Measurements from ENCODE around the gene WDR86. TPM values are rescaled to one million over a fixed set of nuclear protein-coding genes. Genes with fewer than 3 reads are reported as not detected.
A peak's percentile ranks its signal among the peaks of the same experiment; 100 is the strongest.

The WDR86 gene
- total RNA-seq, 1 experiment from 2014 or later, result 7.7 TPM

GRCh38 chr7:151416112-151416940, 6.5 kb upstream of the WDR86 start:
- Histone ChIP-seq H3K9me3 (ENCODE audit: insufficient read depth, low read depth) (no peaks in the 10 kb centered on the region), H3K36me3 (ENCODE audit: low read depth) (no peaks in the 10 kb centered on the region), H3K4me2 (no peak overlapping the region), H3K4me1 (replicated peaks; ENCODE audit: insufficient read depth) (peaks cover 7% of the 10 kb centered on the region; the same call in 1 of the 2 replicates), H2AFZ (no peak overlapping the region), H3K27me3 (ENCODE audit: insufficient read depth, low read depth) (peaks cover 9% of the 10 kb centered on the region; the same call in 1 of the 2 replicates), H3K9me2 (ENCODE audit: insufficient read depth) (no peaks in the 10 kb centered on the region), H4K20me1 (ENCODE audit: insufficient read depth) (no peaks in the 10 kb centered on the region), H3K27ac (no peak overlapping the region), H3K4me3 (no peak overlapping the region), H3F3A (ENCODE audit: insufficient read depth, low read depth) (no peaks in the 10 kb centered on the region), H3K79me2 (ENCODE audit: low read depth) (no peaks in the 10 kb centered on the region)
- intact Hi-C loops (cut with micrococcal nuclease; ENCODE audit: unreplicated experiment), result no loop called here
- POLR2A ChIA-PET (ENCODE audit: unreplicated experiment), result no interaction called here
- CTCF ChIA-PET, result no interaction called here
- no peak for DNase-seq
- no peak for TF ChIP-seq EZH2 (IDR thresholded peaks at IDR 0.05; ENCODE audit: low read depth)
- TF ChIP-seq, protein P1, sequence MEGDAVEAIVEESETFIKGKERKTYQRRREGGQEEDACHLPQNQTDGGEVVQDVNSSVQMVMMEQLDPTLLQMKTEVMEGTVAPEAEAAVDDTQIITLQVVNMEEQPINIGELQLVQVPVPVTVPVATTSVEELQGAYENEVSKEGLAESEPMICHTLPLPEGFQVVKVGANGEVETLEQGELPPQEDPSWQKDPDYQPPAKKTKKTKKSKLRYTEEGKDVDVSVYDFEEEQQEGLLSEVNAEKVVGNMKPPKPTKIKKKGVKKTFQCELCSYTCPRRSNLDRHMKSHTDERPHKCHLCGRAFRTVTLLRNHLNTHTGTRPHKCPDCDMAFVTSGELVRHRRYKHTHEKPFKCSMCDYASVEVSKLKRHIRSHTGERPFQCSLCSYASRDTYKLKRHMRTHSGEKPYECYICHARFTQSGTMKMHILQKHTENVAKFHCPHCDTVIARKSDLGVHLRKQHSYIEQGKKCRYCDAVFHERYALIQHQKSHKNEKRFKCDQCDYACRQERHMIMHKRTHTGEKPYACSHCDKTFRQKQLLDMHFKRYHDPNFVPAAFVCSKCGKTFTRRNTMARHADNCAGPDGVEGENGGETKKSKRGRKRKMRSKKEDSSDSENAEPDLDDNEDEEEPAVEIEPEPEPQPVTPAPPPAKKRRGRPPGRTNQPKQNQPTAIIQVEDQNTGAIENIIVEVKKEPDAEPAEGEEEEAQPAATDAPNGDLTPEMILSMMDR (conservative IDR thresholded peaks at IDR 0.05), result no peak
- no TSS peak for BruUV-seq (replicated peaks)

DNA sequence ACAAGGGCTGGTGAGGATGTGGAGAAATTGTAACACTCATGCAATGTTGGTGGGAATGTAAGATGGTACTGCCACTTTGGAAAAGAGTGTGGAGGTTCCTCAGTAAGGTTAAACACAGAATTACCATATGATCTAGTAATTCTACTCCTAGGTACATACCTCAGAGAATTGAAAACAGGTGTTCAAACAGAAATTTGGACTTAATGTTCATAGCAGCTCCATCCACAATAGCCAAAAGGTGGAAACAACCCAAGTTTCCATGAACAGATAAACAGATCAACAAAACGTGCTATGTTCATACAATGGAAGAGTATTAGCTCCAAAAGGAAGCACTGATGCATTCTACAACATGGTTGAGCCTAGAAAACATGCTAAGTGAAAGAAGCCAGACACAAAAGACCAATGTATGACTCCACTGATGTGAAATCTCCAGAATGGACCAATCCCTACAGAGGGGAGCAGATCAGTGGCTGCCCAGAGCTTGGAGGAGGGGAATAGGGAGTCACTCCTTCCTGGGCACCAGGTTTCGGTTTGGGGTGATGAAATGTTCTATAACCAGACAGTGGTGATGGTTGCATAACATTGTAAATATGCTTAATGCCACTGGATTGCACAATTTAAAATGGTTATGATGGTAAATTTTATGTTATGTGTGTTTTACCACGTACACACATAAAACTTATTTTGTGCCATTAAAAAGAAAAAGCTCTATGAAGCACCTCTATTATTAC, 5.7 kb upstream of the WDR86 start:
- no peak for TF ChIP-seq EZH2 (IDR thresholded peaks at IDR 0.05; ENCODE audit: low read depth)
- TF ChIP-seq, protein P1 (conservative IDR thresholded peaks at IDR 0.05), result no peak

GRCh38 chr7:151413241-151413640, 3.4 kb upstream of the WDR86 start:
- H2AFZ ChIP-seq, result no peak overlapping the region
- H3K27me3 ChIP-seq (ENCODE audit: insufficient read depth, low read depth), result peaks cover 9% of the 10 kb centered on the region; the same call in 1 of the 2 replicates
- no peak overlapping the region for H3K4me3 ChIP-seq
- intact Hi-C loops (cut with micrococcal nuclease; ENCODE audit: unreplicated experiment), result no loop called here
- H4K20me1 ChIP-seq (ENCODE audit: insufficient read depth), result no peaks in the 10 kb centered on the region
- BruUV-seq (replicated peaks), result no TSS peak
- ChIA-PET CTCF (no interaction called here), POLR2A (ENCODE audit: unreplicated experiment) (no interaction called here)
- 0 out of 2 replicates have a peak, but pooled peaks cover 4% of the 10 kb centered on the region for H3F3A ChIP-seq (ENCODE audit: insufficient read depth, low read depth)
- H3K27ac ChIP-seq, result no peak overlapping the region
- peaks cover 7% of the 10 kb centered on the region; the same call in 1 of the 2 replicates for H3K4me1 ChIP-seq (replicated peaks; ENCODE audit: insufficient read depth)
- H3K9me3 ChIP-seq (ENCODE audit: insufficient read depth, low read depth), result no peaks in the 10 kb centered on the region
- TF ChIP-seq, protein P1 (conservative IDR thresholded peaks at IDR 0.05), result no peak
- no peak for TF ChIP-seq EZH2 (IDR thresholded peaks at IDR 0.05; ENCODE audit: low read depth)
- no peaks in the 10 kb centered on the region for H3K79me2 ChIP-seq (ENCODE audit: low read depth)
- no peak for DNase-seq
- H3K9me2 ChIP-seq (ENCODE audit: insufficient read depth), result no peaks in the 10 kb centered on the region
- H3K4me2 ChIP-seq, result no peak overlapping the region
- no peaks in the 10 kb centered on the region for H3K36me3 ChIP-seq (ENCODE audit: low read depth)

More for the DNA sequence above, 5.7 kb upstream of the WDR86 start:
- BruUV-seq (replicated peaks), result no TSS peak
- H3K36me3 ChIP-seq (ENCODE audit: low read depth), result no peaks in the 10 kb centered on the region
- no peaks in the 10 kb centered on the region for H3K9me3 ChIP-seq (ENCODE audit: insufficient read depth, low read depth)
- no peaks in the 10 kb centered on the region for H3F3A ChIP-seq (ENCODE audit: insufficient read depth, low read depth)
- no peaks in the 10 kb centered on the region for H3K9me2 ChIP-seq (ENCODE audit: insufficient read depth)
- H3K4me2 ChIP-seq, result no peak overlapping the region
- no peak overlapping the region for H3K27ac ChIP-seq
- intact Hi-C loops (cut with micrococcal nuclease; ENCODE audit: unreplicated experiment), result no loop called here
- H3K4me3 ChIP-seq, result no peak overlapping the region
- peaks cover 9% of the 10 kb centered on the region; the same call in 1 of the 2 replicates for H3K27me3 ChIP-seq (ENCODE audit: insufficient read depth, low read depth)
- H3K4me1 ChIP-seq (replicated peaks; ENCODE audit: insufficient read depth), result peaks cover 7% of the 10 kb centered on the region; the same call in 1 of the 2 replicates
- POLR2A ChIA-PET (ENCODE audit: unreplicated experiment), result no interaction called here
- 0 out of 2 replicates have a peak overlapping the region, but pooled peaks have one; percentile 2 for H2AFZ ChIP-seq
- H3K79me2 ChIP-seq (ENCODE audit: low read depth), result no peaks in the 10 kb centered on the region
- DNase-seq, result peak in 1 of 2 experiments; percentile 55
- no peaks in the 10 kb centered on the region for H4K20me1 ChIP-seq (ENCODE audit: insufficient read depth)
- CTCF ChIA-PET, result no interaction called here
